GM23338 (cell line): ENCODE measurements around the gene RETSAT. TPM values are rescaled to one million over a fixed set of nuclear protein-coding genes. Genes with fewer than 3 reads are reported as not detected.

Source experiments
- ATAC-seq: fragments of 200-7000 bp; cut with Tn5 transposase; 3 replicates; pipeline ENCODE4 v1.9.1; 2020
- DNase-seq: peaks from one replicate; pipeline ENCODE4 v3.0.0-alpha.2; 2015; ENCODE audit warnings: low spot score
- H2AFZ ChIP-seq: fragments of 200-600 bp; sonication (generic); 2 replicates; pipeline ENCODE4 v1.8.0; 2016; ENCODE audit warnings: antibody characterized with exemption, mild to moderate bottlenecking, moderate library complexity
- H3F3A ChIP-seq: fragments of 200-600 bp; sonication (generic); replicated peaks from 2 replicates; pipeline ENCODE4 v1.8.0; 2017; ENCODE audit warnings: antibody characterized with exemption, mixed run types, low read depth
- H3K27ac ChIP-seq: fragments of 200-600 bp; sonication (generic); 2 replicates; pipeline ENCODE4 v1.6.1; 2016; ENCODE audit warnings: low read depth
- H3K27me3 ChIP-seq: fragments of 200-600 bp; sonication (generic); 2 replicates; pipeline ENCODE4 v1.8.0; 2016; ENCODE audit warnings: mild to moderate bottlenecking, mixed run types, moderate library complexity; ENCODE audit not compliant: insufficient read depth
- H3K36me3 ChIP-seq: fragments of 200-600 bp; sonication (generic); 2 replicates; pipeline ENCODE4 v1.8.0; 2016; ENCODE audit warnings: mild to moderate bottlenecking; ENCODE audit not compliant: insufficient read depth
- H3K4me1 ChIP-seq: fragments of 200-600 bp; sonication (generic); 2 replicates; pipeline ENCODE4 v1.8.0; 2016; ENCODE audit warnings: mild to moderate bottlenecking, moderate library complexity; ENCODE audit not compliant: insufficient read depth
- H3K4me2 ChIP-seq: fragments of 200-600 bp; sonication (generic); 2 replicates; pipeline ENCODE4 v1.7.1; 2017; ENCODE audit warnings: mixed run types
- H3K4me3 ChIP-seq: fragments of 200-600 bp; sonication (generic); 2 replicates; pipeline ENCODE4 v1.6.1; 2016; ENCODE audit warnings: mixed run types
- H3K79me2 ChIP-seq: fragments of 200-600 bp; sonication (generic); replicated peaks from 2 replicates; pipeline ENCODE4 v1.8.0; 2017; ENCODE audit warnings: mild to moderate bottlenecking; ENCODE audit not compliant: insufficient read depth
- H3K9me2 ChIP-seq: fragments of 200-600 bp; sonication (generic); 2 replicates; pipeline ENCODE4 v1.8.0; 2017; ENCODE audit not compliant: insufficient read depth
- H4K20me1 ChIP-seq: fragments of 200-600 bp; sonication (generic); replicated peaks from 2 replicates; pipeline ENCODE4 v1.8.0; 2017; ENCODE audit warnings: mild to moderate bottlenecking; ENCODE audit not compliant: insufficient read depth
- H3K27ac Mint-ChIP-seq: 2 replicates; pipeline ENCODE4 v1.8.0; 2020; ENCODE audit warnings: inconsistent platforms, mild to moderate bottlenecking, moderate library complexity, mixed read lengths
- H3K27me3 Mint-ChIP-seq: 3 replicates; pipeline ENCODE4 v1.8.0; 2022; ENCODE audit warnings: low read depth, mild to moderate bottlenecking, moderate library complexity, mixed read lengths, inconsistent platforms; ENCODE audit not compliant: insufficient read depth, poor library complexity
- H3K36me3 Mint-ChIP-seq: 3 replicates; pipeline ENCODE4 v1.8.0; 2021; ENCODE audit warnings: low read depth, mild to moderate bottlenecking, inconsistent platforms, moderate library complexity, mixed read lengths
- H3K4me1 Mint-ChIP-seq: 3 replicates; pipeline ENCODE4 v1.8.0; 2020; ENCODE audit warnings: mild to moderate bottlenecking, inconsistent platforms, mixed read lengths
- H3K4me3 Mint-ChIP-seq: 3 replicates; pipeline ENCODE4 v1.8.0; 2021; ENCODE audit warnings: moderate library complexity, mild to moderate bottlenecking, inconsistent platforms, mixed read lengths
- H3K9me3 Mint-ChIP-seq: 3 replicates; pipeline ENCODE4 v1.8.0; 2020; ENCODE audit warnings: moderate library complexity, mild to moderate bottlenecking, inconsistent platforms, mixed read lengths
- CREB1 ChIP-seq: fragments of 250-450 bp; sonication (Bioruptor Pico); IDR thresholded peaks from 2 replicates; pipeline ENCODE4 v1.5.0; 2020; ENCODE audit warnings: low read depth, mild to moderate bottlenecking, moderate library complexity
- CTCF ChIP-seq, 2 experiments: fragments of 200-600 bp in 1 of 2; sonication (generic) in 1 of 2; conservative IDR thresholded peaks; 2 replicates each; pipeline versions ENCODE4 v1.5.1 to v1.6.1; 2016 to 2017; ENCODE audit warnings: antibody characterized with exemption in 2 of 2, low read depth in 2 of 2, mild to moderate bottlenecking in 2 of 2, moderate library complexity in 1 of 2
- EZH2 ChIP-seq: fragments of 200-600 bp; sonication (generic); IDR thresholded peaks from one replicate; pipeline ENCODE4 v1.8.0; 2017; ENCODE audit warnings: antibody characterized with exemption, mild to moderate bottlenecking, low read depth; ENCODE audit not compliant: unreplicated experiment
- EZH2phosphoT487 ChIP-seq: fragments of 200-600 bp; sonication (generic); IDR thresholded peaks from one replicate; pipeline ENCODE4 v1.8.1; 2018; ENCODE audit warnings: antibody characterized with exemption; ENCODE audit not compliant: unreplicated experiment
- JUNB ChIP-seq: IDR thresholded peaks from one replicate; pipeline ENCODE4 v1.6.1; 2016; ENCODE audit warnings: antibody characterized with exemption; ENCODE audit not compliant: unreplicated experiment
- POLR2AphosphoS5 ChIP-seq: IDR thresholded peaks from 2 replicates; pipeline ENCODE4 v1.6.1; 2016; ENCODE audit warnings: antibody characterized with exemption, low read depth
- REST ChIP-seq: IDR thresholded peaks from one replicate; pipeline ENCODE4 v1.6.1; 2018; ENCODE audit warnings: antibody characterized with exemption; ENCODE audit not compliant: unreplicated experiment
- STAT1 ChIP-seq: IDR thresholded peaks from one replicate; pipeline ENCODE4 v1.6.1; 2016; ENCODE audit warnings: antibody characterized with exemption; ENCODE audit not compliant: unreplicated experiment
- ZNF114 ChIP-seq: fragments of 250-450 bp; sonication (Bioruptor Pico); IDR thresholded peaks from 2 replicates; pipeline ENCODE4 v1.5.0; 2020; ENCODE audit warnings: mild to moderate bottlenecking, moderate library complexity
- ZNF331 ChIP-seq: fragments of 250-450 bp; sonication (Bioruptor Pico); IDR thresholded peaks from 2 replicates; pipeline ENCODE4 v1.5.0; 2020; ENCODE audit warnings: low read depth, mild to moderate bottlenecking, moderate library complexity
- polyA plus RNA-seq: library from polyadenylated mRNA; unstranded; fragments of >200 nt; fragmentation: Nextera tagmentation; extraction: Ambion mirVana; gene quantifications from 2 replicates; pipeline ENCODE4 v1.2.1, GENCODE V29; 2016
- total RNA-seq: library from RNA; depleted of rRNA; stranded (reverse); fragments of >200 nt; shearing (Covaris generic); gene quantifications from 2 replicates; pipeline ENCODE4 v1.2.3, GENCODE V29; 2014
- TF ChIP-seq, protein P1 (sequence below): IDR thresholded peaks from 2 replicates; pipeline ENCODE4 v1.6.1; 2016; ENCODE audit warnings: antibody characterized with exemption

Gene RETSAT
- total and polyA plus RNA-seq, 2 experiments from 2014 or later, result 2.3 to 16.4 TPM

GRCh38 chr2:85308201-85308600, 46.1 kb downstream of the RETSAT start (continued):
- no peak for TF ChIP-seq CREB1 (CRISPR knock-in tag)
- TF ChIP-seq POLR2AphosphoS5, result no peak
- no peak for TF ChIP-seq STAT1
- no peak for TF ChIP-seq ZNF331 (CRISPR knock-in tag)
- TF ChIP-seq REST, result no peak
- no peak for TF ChIP-seq ZNF114 (CRISPR knock-in tag)
- TF ChIP-seq EZH2, result no peak

DNA sequence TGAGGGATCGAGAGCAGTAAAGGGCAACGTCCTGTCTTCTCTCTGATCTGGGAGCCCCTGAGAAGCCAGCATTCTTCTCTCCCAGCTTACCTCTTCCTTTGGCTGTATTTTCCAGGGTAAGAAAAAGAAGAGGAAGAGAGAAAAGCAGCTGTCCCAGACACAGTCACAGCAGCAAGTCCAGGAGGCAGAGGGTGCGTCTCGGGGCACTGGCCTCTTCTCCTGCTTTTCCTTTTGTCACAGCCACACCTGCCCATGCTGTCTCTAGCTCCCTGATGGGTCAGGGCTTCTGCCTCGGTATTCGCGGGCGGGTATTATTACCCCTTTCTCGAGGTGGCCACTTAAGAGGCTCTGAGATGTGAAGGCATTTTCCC, 46.8 kb downstream of the RETSAT start:
- Histone ChIP-seq H3K9me2 (no peaks in the 10 kb centered on the region), H4K20me1 (peaks cover 15% of the 10 kb centered on the region), H3K27me3 (no peaks in the 10 kb centered on the region), H3F3A (peaks cover 23% of the 10 kb centered on the region), H3K4me1 (peaks cover 21% of the 10 kb centered on the region), H2AFZ (no peak overlapping the region), H3K79me2 (no peaks in the 10 kb centered on the region), H3K27ac (peak overlapping the region; percentile 63; the same call in 1 of the 2 replicates), H3K4me3 (no peak overlapping the region), H3K4me2 (no peak overlapping the region), H3K36me3 (peaks cover 18% of the 10 kb centered on the region; the same call in 1 of the 2 replicates)
- H3K9me3 Mint-ChIP-seq, result no peaks in the 10 kb centered on the region
- no peak overlapping the region for H3K4me3 Mint-ChIP-seq
- DNase-seq, result no peak
- H3K27me3 Mint-ChIP-seq, result peaks cover 29% of the 10 kb centered on the region
- peaks cover 32% of the 10 kb centered on the region for H3K4me1 Mint-ChIP-seq
- no peak for ATAC-seq
- no peak overlapping the region for H3K27ac Mint-ChIP-seq
- H3K36me3 Mint-ChIP-seq, result peaks cover 77% of the 10 kb centered on the region
- TF ChIP-seq, protein P1, sequence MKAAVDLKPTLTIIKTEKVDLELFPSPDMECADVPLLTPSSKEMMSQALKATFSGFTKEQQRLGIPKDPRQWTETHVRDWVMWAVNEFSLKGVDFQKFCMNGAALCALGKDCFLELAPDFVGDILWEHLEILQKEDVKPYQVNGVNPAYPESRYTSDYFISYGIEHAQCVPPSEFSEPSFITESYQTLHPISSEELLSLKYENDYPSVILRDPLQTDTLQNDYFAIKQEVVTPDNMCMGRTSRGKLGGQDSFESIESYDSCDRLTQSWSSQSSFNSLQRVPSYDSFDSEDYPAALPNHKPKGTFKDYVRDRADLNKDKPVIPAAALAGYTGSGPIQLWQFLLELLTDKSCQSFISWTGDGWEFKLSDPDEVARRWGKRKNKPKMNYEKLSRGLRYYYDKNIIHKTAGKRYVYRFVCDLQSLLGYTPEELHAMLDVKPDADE, result no peak
- no peak for TF ChIP-seq POLR2AphosphoS5
- no peak for TF ChIP-seq ZNF331 (CRISPR knock-in tag)
- TF ChIP-seq STAT1, result no peak
- no peak for TF ChIP-seq ZNF114 (CRISPR knock-in tag)
- no peak for TF ChIP-seq CTCF (conservative IDR thresholded peaks at IDR 0.05; ENCODE audit: low read depth in 2 of 2)
- no peak for TF ChIP-seq EZH2phosphoT487
- no peak for TF ChIP-seq JUNB
- TF ChIP-seq REST, result no peak
